Measurements from ENCODE around the gene ANKRD50. TPM values are rescaled to one million over a fixed set of nuclear protein-coding genes. Genes with fewer than 3 reads are reported as not detected.

The ANKRD50 gene
- total RNA-seq, 2 donors from 2014 or later: 21.1 to 23.1 TPM

GRCh38 chr4:124717101-124717500, 4.6 kb upstream of the ANKRD50 start:
- Mint-ChIP-seq H3K9me3 (no peaks in the 10 kb centered on the region), H3K27ac (no peak overlapping the region), H3K4me3 (no peak overlapping the region), H3K27me3 (ENCODE audit: insufficient read depth) (no peaks in the 10 kb centered on the region), H3K36me3 (ENCODE audit: low read depth) (no peaks in the 10 kb centered on the region), H3K4me1 (peaks cover 8% of the 10 kb centered on the region)
- TF ChIP-seq CTCF (conservative IDR thresholded peaks at IDR 0.05): no peak
- Histone ChIP-seq H3K27me3 (ENCODE audit: control insufficient read depth, insufficient read depth, low read length, poor library complexity, severe bottlenecking) (no peaks in the 10 kb centered on the region), H3K27ac (ENCODE audit: low read depth, low read length) (no peak overlapping the region), H3K9ac (ENCODE audit: extremely low read depth, low read length, poor library complexity, severe bottlenecking) (no peak overlapping the region), H3K36me3 (ENCODE audit: control insufficient read depth, insufficient read depth, low read length) (no peaks in the 10 kb centered on the region), H3K9me3 (ENCODE audit: control insufficient read depth, low read length) (no peaks in the 10 kb centered on the region), H3K4me1 (ENCODE audit: control insufficient read depth, insufficient read depth, low read length) (no peaks in the 10 kb centered on the region), H3K4me3 (ENCODE audit: low read length) (no peak overlapping the region)
- DNase-seq: no peak
- 95% methylated on average over 4 of the region's 4 CpGs; no CpG with 5 or more reads in 1 of the 2 experiments for WGBS, 2 experiments (ENCODE audit: insufficient coverage in 1 of 2, insufficient read length in 1 of 2)

GRCh38 chr4:124713185-124713592, 657 bp upstream of the ANKRD50 start:
- peak overlapping the region; percentile 86 for H3K9ac ChIP-seq (ENCODE audit: extremely low read depth, low read length, poor library complexity, severe bottlenecking)
- no peak overlapping the region for H3K4me3 Mint-ChIP-seq
- peak; percentile 85 for DNase-seq
- H3K27ac Mint-ChIP-seq: peak overlapping the region; percentile 100
- H3K4me3 ChIP-seq (ENCODE audit: low read length): peak overlapping the region; percentile 78
- peaks cover 13% of the 10 kb centered on the region for H3K36me3 ChIP-seq (ENCODE audit: control insufficient read depth, insufficient read depth, low read length)
- H3K27me3 ChIP-seq (ENCODE audit: control insufficient read depth, insufficient read depth, low read length, poor library complexity, severe bottlenecking): no peaks in the 10 kb centered on the region
- 3 to 4% methylated on average over 4 to 12 of the region's 12 CpGs for WGBS, 2 experiments (ENCODE audit: insufficient coverage in 1 of 2, insufficient read length in 1 of 2)
- no peaks in the 10 kb centered on the region for H3K9me3 Mint-ChIP-seq
- TF ChIP-seq CTCF (conservative IDR thresholded peaks at IDR 0.05): peak; percentile 69
- peaks cover 9% of the 10 kb centered on the region for H3K36me3 Mint-ChIP-seq (ENCODE audit: low read depth)
- no peaks in the 10 kb centered on the region for H3K27me3 Mint-ChIP-seq (ENCODE audit: insufficient read depth)
- H3K27ac ChIP-seq (ENCODE audit: low read depth, low read length): peak overlapping the region; percentile 97
- no peaks in the 10 kb centered on the region for H3K4me1 ChIP-seq (ENCODE audit: control insufficient read depth, insufficient read depth, low read length)
- H3K9me3 ChIP-seq (ENCODE audit: control insufficient read depth, low read length): no peaks in the 10 kb centered on the region
- H3K4me1 Mint-ChIP-seq: peaks cover 19% of the 10 kb centered on the region

DNA sequence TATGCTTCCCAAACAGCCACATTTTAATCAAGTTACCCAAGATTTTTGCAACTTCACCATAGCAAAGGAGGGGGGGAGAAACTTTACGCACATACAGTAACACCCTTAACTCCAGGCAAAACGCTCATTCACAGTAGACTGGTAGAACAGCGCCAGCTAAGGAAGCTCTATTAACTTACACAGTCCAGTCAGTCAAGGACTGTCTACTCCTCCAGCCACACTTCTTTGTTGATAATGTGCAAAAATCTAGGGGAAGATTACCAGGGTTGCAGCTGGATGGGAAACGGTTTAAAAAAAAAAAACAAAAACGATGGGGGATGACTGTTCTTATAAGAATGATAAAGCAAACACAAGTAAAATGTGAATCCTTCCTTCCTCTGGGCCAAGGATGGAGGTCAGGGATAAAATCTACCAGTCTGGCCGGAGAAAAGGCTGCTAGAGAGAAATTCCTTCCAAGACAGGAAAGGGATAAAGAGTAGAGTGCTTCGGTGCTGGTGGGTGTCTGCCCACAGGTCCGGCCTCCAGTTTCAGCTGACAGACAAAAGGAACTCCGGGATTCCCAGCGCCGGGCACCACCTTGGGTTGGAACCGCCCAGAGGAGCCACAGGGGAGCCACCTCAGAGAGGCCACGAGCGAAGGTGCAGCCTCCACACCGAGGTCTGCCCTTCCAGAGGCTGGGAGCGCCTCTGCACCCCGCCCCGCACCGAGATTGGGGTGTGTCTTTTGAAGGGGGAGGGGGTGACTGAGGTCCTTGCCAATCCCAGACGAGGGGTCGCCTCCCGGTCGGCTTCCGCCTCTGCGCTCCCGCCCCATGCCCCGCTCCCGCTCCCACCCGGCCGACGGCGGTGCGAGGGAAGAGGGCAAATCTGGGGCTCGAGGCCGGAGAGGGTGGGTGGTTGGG, 811 bp downstream of the ANKRD50 start:
- Histone ChIP-seq H3K4me1 (ENCODE audit: control insufficient read depth, insufficient read depth, low read length) (no peaks in the 10 kb centered on the region), H3K27ac (ENCODE audit: low read depth, low read length) (peak overlapping the region; percentile 95), H3K36me3 (ENCODE audit: control insufficient read depth, insufficient read depth, low read length) (peaks cover 25% of the 10 kb centered on the region), H3K4me3 (ENCODE audit: low read length) (peak overlapping the region; percentile 92), H3K9ac (ENCODE audit: extremely low read depth, low read length, poor library complexity, severe bottlenecking) (peak overlapping the region; percentile 61), H3K9me3 (ENCODE audit: control insufficient read depth, low read length) (no peaks in the 10 kb centered on the region), H3K27me3 (ENCODE audit: control insufficient read depth, insufficient read depth, low read length, poor library complexity, severe bottlenecking) (no peaks in the 10 kb centered on the region)
- H3K27ac Mint-ChIP-seq: no peak overlapping the region
- H3K36me3 Mint-ChIP-seq (ENCODE audit: low read depth): peaks cover 16% of the 10 kb centered on the region
- no peaks in the 10 kb centered on the region for H3K9me3 Mint-ChIP-seq
- H3K27me3 Mint-ChIP-seq (ENCODE audit: insufficient read depth): no peaks in the 10 kb centered on the region
- TF ChIP-seq CTCF (conservative IDR thresholded peaks at IDR 0.05): no peak
- peak; percentile 90 for DNase-seq
- H3K4me1 Mint-ChIP-seq: peaks cover 25% of the 10 kb centered on the region
- 0% methylated on average over 6 to 35 of the region's 35 CpGs for WGBS, 2 experiments (ENCODE audit: insufficient coverage in 1 of 2, insufficient read length in 1 of 2)
- H3K4me3 Mint-ChIP-seq: no peak overlapping the region

All from endodermal cell (in vitro differentiated cells).